ENCODE data around the gene BCDIN3D. TPM values are rescaled to one million over a fixed set of nuclear protein-coding genes. Genes with fewer than 3 reads are reported as not detected.

BCDIN3D gene
- total and polyA plus RNA-seq, 8 donors = 2.0 to 4.8 (median 2.9) TPM

- peak overlapping the region; percentile 51 to 87 (median 73) for H3K4me3 ChIP-seq
- intact Hi-C loops (cut with DNase I) = no loop called here
- no peaks in the 10 kb centered on the region for H3K27me3 ChIP-seq
- peak overlapping the region; percentile 60 to 80 (median 73) for H3K27ac ChIP-seq
- no peaks in the 10 kb centered on the region for H3K9me3 ChIP-seq
- peaks cover 0 to 4% (median 3%) of the 10 kb centered on the region in 3 donors for H3K4me1 ChIP-seq
- DNase-seq (no peak), ATAC-seq (no peak), FAIRE-seq (no peak)
- no peak for TF ChIP-seq CTCF (IDR thresholded peaks at IDR 0.05)
- no peaks in the 10 kb centered on the region for H3K36me3 ChIP-seq
- WGBS, 2 donors = 51 to 56% methylated on average over 6 of the region's 6 CpGs
Measured at GRCh38 chr12:49827051-49827400, 15.9 kb downstream of the BCDIN3D start.

- no peaks in the 10 kb centered on the region for H3K27me3 ChIP-seq
- WGBS, 2 donors = 77 to 90% methylated on average over 4 of the region's 4 CpGs
- ATAC-seq (no peak), FAIRE-seq (no peak), DNase-seq (no peak)
- no peak for TF ChIP-seq CTCF (IDR thresholded peaks at IDR 0.05)
- peak overlapping the region in 1 of 4 donors; percentile 44 for H3K27ac ChIP-seq
- intact Hi-C loops (cut with DNase I) = no loop called here
- H3K36me3 ChIP-seq = no peaks in the 10 kb centered on the region
- no peak overlapping the region for H3K4me3 ChIP-seq
- H3K4me1 ChIP-seq = peaks cover 0 to 4% (median 3%) of the 10 kb centered on the region in 3 donors
- H3K9me3 ChIP-seq = no peaks in the 10 kb centered on the region
Measured at GRCh38 chr12:49825971-49826421, 16.9 kb downstream of the BCDIN3D start.

- no peak for FAIRE-seq
- TF ChIP-seq CTCF (IDR thresholded peaks at IDR 0.05) = no peak
- Histone ChIP-seq H3K9me3 (no peaks in the 10 kb centered on the region), H3K4me1 (peaks cover 0 to 4% (median 3%) of the 10 kb centered on the region in 3 donors), H3K27ac (peak overlapping the region in 2 of 4 donors; percentile 17 to 44), H3K4me3 (no peak overlapping the region), H3K27me3 (no peaks in the 10 kb centered on the region), H3K36me3 (no peaks in the 10 kb centered on the region)
- intact Hi-C loops (cut with DNase I) = no loop called here
- no peak for DNase-seq
- 79 to 88% methylated on average over 5 of the region's 5 CpGs for WGBS, 2 donors
- no peak for ATAC-seq
Measured at GRCh38 chr12:49825360-49825970, 17.4 kb downstream of the BCDIN3D start.

GRCh38 chr12:49824895-49825294 is 18.0 kb downstream of the BCDIN3D start:
- H3K4me3 ChIP-seq = no peak overlapping the region
- FAIRE-seq (no peak), DNase-seq (no peak), ATAC-seq (peak in 2 of 4 donors; percentile 6 to 20)
- H3K9me3 ChIP-seq = no peaks in the 10 kb centered on the region
- H3K27ac ChIP-seq = peak overlapping the region in 2 of 4 donors; percentile 22 to 57
- H3K36me3 ChIP-seq = no peaks in the 10 kb centered on the region
- peaks cover 0 to 4% (median 3%) of the 10 kb centered on the region in 3 donors for H3K4me1 ChIP-seq
- TF ChIP-seq CTCF (IDR thresholded peaks at IDR 0.05) = no peak
- H3K27me3 ChIP-seq = no peaks in the 10 kb centered on the region
- 83 to 84% methylated on average over 4 of the region's 4 CpGs for WGBS, 2 donors
- intact Hi-C loops (cut with DNase I) = no loop called here

GRCh38 chr12:49824416-49824815 is 18.5 kb downstream of the BCDIN3D start:
- no peak for FAIRE-seq
- no peak for ATAC-seq
- Histone ChIP-seq H3K27ac (peak overlapping the region in 2 of 4 donors; percentile 22 to 57), H3K4me1 (peaks cover 0 to 4% (median 3%) of the 10 kb centered on the region in 3 donors), H3K36me3 (no peaks in the 10 kb centered on the region), H3K4me3 (no peak overlapping the region), H3K27me3 (no peaks in the 10 kb centered on the region), H3K9me3 (no peaks in the 10 kb centered on the region)
- 86 to 94% methylated on average over 8 of the region's 8 CpGs for WGBS, 2 donors
- intact Hi-C loops (cut with DNase I) = no loop called here
- TF ChIP-seq CTCF (IDR thresholded peaks at IDR 0.05) = no peak
- DNase-seq = no peak

Measured in pancreas (tissue), 10 donors.